Mesenchymal stem cell (in vitro differentiated cells and primary cell): ENCODE measurements around the gene ODAM.
"Not testable (repeated sequence)": the region's sequence is repeated elsewhere in the genome, so short reads cannot be mapped to it uniquely, and the experiment has no call there.

Experiments used
- DNase-seq: peaks from one replicate; pipeline ENCODE4 v3.0.0-alpha.2; 2013
- H2AFZ ChIP-seq: one replicate; pipeline ENCODE4 v1.6.1; 2013; ENCODE audit warnings: low read depth, mild to moderate bottlenecking, control low read depth, inconsistent platforms, low read length, moderate library complexity
- H2AK5ac ChIP-seq: 2 replicates; pipeline ENCODE4 v1.6.1; 2013; ENCODE audit warnings: low read length, moderate library complexity, mild to moderate bottlenecking, inconsistent platforms; ENCODE audit not compliant: severe bottlenecking
- H2BK120ac ChIP-seq: one replicate; pipeline ENCODE4 v1.6.1; 2013; ENCODE audit warnings: low read depth, mild to moderate bottlenecking, inconsistent platforms, low read length, moderate library complexity
- H2BK12ac ChIP-seq, 2 experiments: one replicate each; pipeline ENCODE4 v1.6.1; 2013; ENCODE audit warnings: inconsistent platforms in 2 of 2, low read length in 2 of 2, mild to moderate bottlenecking in 2 of 2, moderate library complexity in 2 of 2, control low read depth in 1 of 2
- H2BK15ac ChIP-seq: one replicate; pipeline ENCODE4 v1.6.1; 2013; ENCODE audit warnings: mild to moderate bottlenecking, low read depth, inconsistent platforms; ENCODE audit not compliant: poor library complexity, severe bottlenecking
- H2BK5ac ChIP-seq: 2 replicates; pipeline ENCODE4 v1.6.1; 2013; ENCODE audit warnings: low read depth, mild to moderate bottlenecking, low read length, control low read depth, inconsistent platforms; ENCODE audit not compliant: poor library complexity, severe bottlenecking
- H3K14ac ChIP-seq, 2 experiments: one replicate each; pipeline ENCODE4 v1.6.1; 2013; ENCODE audit warnings: inconsistent platforms in 2 of 2, low read length in 2 of 2, control low read depth in 1 of 2, mild to moderate bottlenecking in 1 of 2, moderate library complexity in 1 of 2
- H3K18ac ChIP-seq, 2 experiments: one replicate each; pipeline ENCODE4 v1.6.1; 2013; ENCODE audit warnings: inconsistent platforms in 2 of 2, low read length in 2 of 2, control low read depth in 1 of 2, low read depth in 1 of 2, mild to moderate bottlenecking in 1 of 2
- H3K23ac ChIP-seq, 2 experiments: one replicate each; pipeline ENCODE4 v1.6.1; 2013; ENCODE audit warnings: inconsistent platforms in 2 of 2, low read length in 2 of 2, mild to moderate bottlenecking in 2 of 2, moderate library complexity in 2 of 2, control low read depth in 1 of 2
- H3K27ac ChIP-seq: 2 replicates; pipeline ENCODE4 v1.5.1; 2013; ENCODE audit warnings: mild to moderate bottlenecking, moderate library complexity, low read length, control low read depth, inconsistent platforms; ENCODE audit not compliant: poor library complexity, severe bottlenecking
- H3K27me3 ChIP-seq, 2 experiments: 2 replicates each; pipeline versions ENCODE4 v1.6.1 to v1.7.0; 2013; ENCODE audit warnings: low read length in 2 of 2, mild to moderate bottlenecking in 2 of 2, moderate library complexity in 2 of 2, control low read depth in 1 of 2, inconsistent platforms in 1 of 2; ENCODE audit not compliant: control insufficient read depth in 1 of 2, insufficient read depth in 1 of 2
- H3K36me3 ChIP-seq, 2 experiments: 2 replicates each; pipeline versions ENCODE4 v1.6.1 to v1.7.0; 2013; ENCODE audit warnings: low read length in 2 of 2, control low read depth in 1 of 2, inconsistent platforms in 1 of 2, low read depth in 1 of 2, mild to moderate bottlenecking in 1 of 2; ENCODE audit not compliant: insufficient read depth in 2 of 2, control insufficient read depth in 1 of 2
- H3K4ac ChIP-seq, 2 experiments: one replicate each; pipeline ENCODE4 v1.6.1; 2013; ENCODE audit warnings: inconsistent platforms in 2 of 2, low read length in 2 of 2, mild to moderate bottlenecking in 2 of 2, moderate library complexity in 2 of 2, control low read depth in 1 of 2, low read depth in 1 of 2
- H3K4me1 ChIP-seq: 2 replicates; pipeline ENCODE4 v1.6.1; 2013; ENCODE audit warnings: low read depth, low read length, control low read depth; ENCODE audit not compliant: control insufficient read depth, insufficient read depth
- H3K4me2 ChIP-seq: 2 replicates; pipeline ENCODE4 v1.6.1; 2013; ENCODE audit warnings: low read length, mild to moderate bottlenecking, inconsistent platforms; ENCODE audit not compliant: poor library complexity, severe bottlenecking
- H3K4me3 ChIP-seq, 2 experiments: 2 replicates each; pipeline versions ENCODE4 v1.5.1 to v1.7.0; 2013; ENCODE audit warnings: low read length in 2 of 2, mild to moderate bottlenecking in 2 of 2, control low read depth in 1 of 2, low read depth in 1 of 2; ENCODE audit not compliant: insufficient read depth in 1 of 2
- H3K79me1 ChIP-seq: replicated peaks from 2 replicates; pipeline ENCODE4 v1.6.1; 2013; ENCODE audit warnings: mild to moderate bottlenecking, control low read depth, low read length, inconsistent platforms; ENCODE audit not compliant: poor library complexity, severe bottlenecking
- H3K9ac ChIP-seq: 2 replicates; pipeline ENCODE4 v1.7.0; 2013; ENCODE audit warnings: mild to moderate bottlenecking, low read length, moderate library complexity
- H3K9me3 ChIP-seq: 2 replicates; pipeline ENCODE4 v1.7.0; 2013; ENCODE audit warnings: mild to moderate bottlenecking, low read length; ENCODE audit not compliant: control insufficient read depth
- H4K8ac ChIP-seq: one replicate; pipeline ENCODE4 v1.6.1; 2013; ENCODE audit warnings: inconsistent platforms, mild to moderate bottlenecking, low read length, moderate library complexity
- H4K91ac ChIP-seq: one replicate; pipeline ENCODE4 v1.6.1; 2013; ENCODE audit warnings: mild to moderate bottlenecking, low read length, inconsistent platforms
- WGBS: methylation state at CpG from one replicate; pipeline ENCODE4 v1.1.7; 2013; ENCODE audit warnings: mixed read lengths; 5-methylcytosine and 5-hydroxymethylcytosine counted together

ODAM gene

GRCh38 chr4:70196857-70197256, 1.3 kb downstream of the ODAM start:
- no peaks in the 10 kb centered on the region for H3K36me3 ChIP-seq
- H3K4me3 ChIP-seq = no peak overlapping the region
- no peak overlapping the region for H3K4ac ChIP-seq
- H4K8ac ChIP-seq = no peak overlapping the region
- no peak overlapping the region for H3K4me2 ChIP-seq
- H3K9me3 ChIP-seq = no peaks in the 10 kb centered on the region
- DNase-seq = no peak
- no CpG with 5 or more reads among the region's 2 CpGs for WGBS
- no peak overlapping the region for H4K91ac ChIP-seq
- H2BK5ac ChIP-seq = no peak overlapping the region
- no peak overlapping the region for H3K14ac ChIP-seq
- H3K79me1 ChIP-seq = no peaks in the 10 kb centered on the region
- no peak overlapping the region for H3K23ac ChIP-seq
- H3K27me3 ChIP-seq = no peaks in the 10 kb centered on the region
- no peak overlapping the region for H2BK12ac ChIP-seq
- H3K27ac ChIP-seq = no peak overlapping the region
- H2AFZ ChIP-seq = no peak overlapping the region
- H3K18ac ChIP-seq = no peak overlapping the region
- H2BK15ac ChIP-seq = no peak overlapping the region
- no peak overlapping the region for H2BK120ac ChIP-seq
- H2AK5ac ChIP-seq = no peak overlapping the region
- no peaks in the 10 kb centered on the region for H3K4me1 ChIP-seq
- H3K9ac ChIP-seq = no peak overlapping the region

DNA sequence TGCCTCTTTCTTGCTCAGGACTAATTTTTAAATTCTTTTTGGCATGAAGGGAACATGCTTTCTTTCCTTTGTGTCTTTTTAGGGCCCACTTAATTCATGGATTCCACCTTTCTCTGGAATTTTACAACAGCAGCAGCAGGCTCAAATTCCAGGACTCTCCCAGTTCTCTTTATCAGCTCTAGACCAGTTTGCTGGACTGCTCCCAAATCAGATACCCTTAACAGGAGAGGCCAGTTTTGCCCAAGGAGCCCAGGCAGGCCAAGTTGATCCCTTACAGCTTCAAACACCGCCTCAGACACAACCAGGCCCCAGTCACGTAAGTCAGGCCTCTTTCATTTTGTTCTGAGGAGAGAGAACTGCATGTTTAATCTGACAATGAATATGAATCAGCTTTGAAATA, 2.3 kb downstream of the ODAM start:
- H3K9me3 ChIP-seq = no peaks in the 10 kb centered on the region
- H2AK5ac ChIP-seq = no peak overlapping the region
- no CpG with 5 or more reads among the region's 2 CpGs for WGBS
- H3K4me3 ChIP-seq = no peak overlapping the region
- H2BK5ac ChIP-seq = no peak overlapping the region
- no peaks in the 10 kb centered on the region for H3K4me1 ChIP-seq
- H3K27me3 ChIP-seq = no peaks in the 10 kb centered on the region
- H3K36me3 ChIP-seq = no peaks in the 10 kb centered on the region
- H3K4ac ChIP-seq = no peak overlapping the region
- H3K27ac ChIP-seq = no peak overlapping the region
- no peak overlapping the region for H3K14ac ChIP-seq
- no peaks in the 10 kb centered on the region for H3K79me1 ChIP-seq
- DNase-seq = no peak
- no peak overlapping the region for H3K23ac ChIP-seq
- no peak overlapping the region for H2BK120ac ChIP-seq
- H3K9ac ChIP-seq = no peak overlapping the region
- no peak overlapping the region for H2BK15ac ChIP-seq
- no peak overlapping the region for H2BK12ac ChIP-seq
- H4K91ac ChIP-seq = no peak overlapping the region
- H3K18ac ChIP-seq = no peak overlapping the region
- H3K4me2 ChIP-seq = no peak overlapping the region
- no peak overlapping the region for H4K8ac ChIP-seq
- no peak overlapping the region for H2AFZ ChIP-seq

DNA sequence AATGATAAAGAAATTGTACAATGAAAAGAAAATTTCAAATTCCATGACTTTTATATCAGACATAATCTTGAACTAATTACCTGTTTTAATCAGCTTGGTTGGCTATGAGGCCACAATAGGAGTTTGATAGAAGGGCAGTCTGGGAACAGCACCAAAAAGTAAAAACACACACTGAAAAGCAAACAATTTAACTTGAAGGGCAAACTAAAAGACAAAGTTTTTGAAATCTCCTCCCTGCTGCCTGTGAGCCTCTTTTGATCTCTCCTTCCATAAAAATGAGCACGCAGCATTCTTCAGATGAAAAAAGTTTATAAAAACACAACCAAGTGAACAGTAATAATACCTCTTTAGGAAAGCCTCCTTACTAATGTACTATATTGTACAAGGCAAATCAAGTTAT, 8.1 kb downstream of the ODAM start:
- DNase-seq = no peak
- H2BK15ac ChIP-seq = no peak overlapping the region
- no peak overlapping the region for H2BK5ac ChIP-seq
- no peak overlapping the region for H4K91ac ChIP-seq
- no peak overlapping the region for H3K14ac ChIP-seq
- H3K18ac ChIP-seq = no peak overlapping the region
- no peak overlapping the region for H3K27ac ChIP-seq
- no peaks in the 10 kb centered on the region for H3K9me3 ChIP-seq
- H3K79me1 ChIP-seq = no peaks in the 10 kb centered on the region
- no peak overlapping the region for H2AFZ ChIP-seq
- no peak overlapping the region for H2BK120ac ChIP-seq
- 63% methylated on average over 1 of the region's 1 CpG for WGBS
- no peak overlapping the region for H2BK12ac ChIP-seq
- no peak overlapping the region for H3K23ac ChIP-seq
- no peaks in the 10 kb centered on the region for H3K4me1 ChIP-seq
- H4K8ac ChIP-seq = no peak overlapping the region
- no peaks in the 10 kb centered on the region for H3K36me3 ChIP-seq
- no peak overlapping the region for H3K4me3 ChIP-seq
- no peak overlapping the region for H3K4ac ChIP-seq
- H2AK5ac ChIP-seq = no peak overlapping the region
- H3K4me2 ChIP-seq = no peak overlapping the region
- H3K27me3 ChIP-seq = no peaks in the 10 kb centered on the region
- no peak overlapping the region for H3K9ac ChIP-seq

DNA sequence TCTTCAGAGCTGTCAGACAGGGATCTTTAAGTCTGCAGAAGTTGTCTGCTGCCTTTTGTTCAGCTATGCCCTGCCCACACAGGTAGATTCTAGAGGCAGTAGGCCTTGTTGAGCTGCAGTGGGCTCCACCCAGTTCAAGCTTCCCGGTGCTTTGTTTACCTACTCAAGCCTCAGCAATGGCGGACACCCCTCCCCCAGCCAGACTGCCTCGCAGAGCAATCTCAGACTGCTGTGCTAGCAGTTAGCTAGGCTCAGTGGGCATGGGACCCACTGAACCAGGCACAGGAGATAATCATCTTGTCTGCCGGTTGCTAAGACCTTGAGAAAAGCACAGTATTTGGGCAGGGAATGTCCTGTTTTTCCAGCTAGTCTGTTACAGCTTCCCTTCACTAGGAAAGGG, 17.2 kb downstream of the ODAM start:
- H4K8ac ChIP-seq, H2AFZ ChIP-seq, H3K27ac ChIP-seq, H2BK120ac ChIP-seq, H3K18ac ChIP-seq, H2BK15ac ChIP-seq, H3K4me1 ChIP-seq, H2BK12ac ChIP-seq, H2BK5ac ChIP-seq, H3K4me2 ChIP-seq, H3K14ac ChIP-seq, H3K4ac ChIP-seq, H3K79me1 ChIP-seq, H4K91ac ChIP-seq, H3K27me3 ChIP-seq, DNase-seq, H3K4me3 ChIP-seq, H2AK5ac ChIP-seq, H3K9ac ChIP-seq, H3K9me3 ChIP-seq, H3K23ac ChIP-seq, H3K36me3 ChIP-seq: not testable (repeated sequence)
- WGBS = 74% methylated on average over 4 of the region's 4 CpGs
